Esophagus muscularis mucosa (tissue), 4 donors: ENCODE measurements around the gene PRDM2.

Experiments used
- EP300 ChIP-seq: sonication (generic); formaldehyde crosslinking; IDR thresholded peaks from one replicate; pipeline ENCODE4 v1.6.1; 2017; ENCODE audit warnings: antibody characterized with exemption
- POLR2A ChIP-seq: fragments of 450-650 bp; IDR thresholded peaks from one replicate; pipeline ENCODE4 v1.6.1; 2017; ENCODE audit warnings: antibody characterized with exemption, moderate library complexity, mild to moderate bottlenecking, low read depth
- POLR2AphosphoS5 ChIP-seq, 2 donors: sonication (generic); formaldehyde crosslinking; IDR thresholded peaks; one replicate each; pipeline ENCODE4 v1.6.1; 2017; ENCODE audit warnings: antibody characterized with exemption in 2 of 2
- TF ChIP-seq, protein P1 (sequence below), 3 experiments: fragments of 200-600 bp in 2 of 3; fragments of 450-650 bp in 1 of 3; sonication (generic) in 2 of 3; IDR thresholded peaks; one replicate each; pipeline ENCODE4 v1.5.1; 2017 to 2019; ENCODE audit warnings: antibody characterized with exemption in 3 of 3, mild to moderate bottlenecking in 2 of 3, moderate library complexity in 1 of 3

- TF ChIP-seq, protein P1, sequence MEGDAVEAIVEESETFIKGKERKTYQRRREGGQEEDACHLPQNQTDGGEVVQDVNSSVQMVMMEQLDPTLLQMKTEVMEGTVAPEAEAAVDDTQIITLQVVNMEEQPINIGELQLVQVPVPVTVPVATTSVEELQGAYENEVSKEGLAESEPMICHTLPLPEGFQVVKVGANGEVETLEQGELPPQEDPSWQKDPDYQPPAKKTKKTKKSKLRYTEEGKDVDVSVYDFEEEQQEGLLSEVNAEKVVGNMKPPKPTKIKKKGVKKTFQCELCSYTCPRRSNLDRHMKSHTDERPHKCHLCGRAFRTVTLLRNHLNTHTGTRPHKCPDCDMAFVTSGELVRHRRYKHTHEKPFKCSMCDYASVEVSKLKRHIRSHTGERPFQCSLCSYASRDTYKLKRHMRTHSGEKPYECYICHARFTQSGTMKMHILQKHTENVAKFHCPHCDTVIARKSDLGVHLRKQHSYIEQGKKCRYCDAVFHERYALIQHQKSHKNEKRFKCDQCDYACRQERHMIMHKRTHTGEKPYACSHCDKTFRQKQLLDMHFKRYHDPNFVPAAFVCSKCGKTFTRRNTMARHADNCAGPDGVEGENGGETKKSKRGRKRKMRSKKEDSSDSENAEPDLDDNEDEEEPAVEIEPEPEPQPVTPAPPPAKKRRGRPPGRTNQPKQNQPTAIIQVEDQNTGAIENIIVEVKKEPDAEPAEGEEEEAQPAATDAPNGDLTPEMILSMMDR (IDR thresholded peaks at IDR 0.05): no peak
- TF ChIP-seq POLR2A (no peak), EP300 (no peak), POLR2AphosphoS5 (IDR thresholded peaks at IDR 0.05) (no peak)
Observed at GRCh38 chr1:13766592-13767564, 66.9 kb downstream of the PRDM2 start.
